ENCODE results near the gene CCDC57.
A peak's percentile ranks its signal among the peaks of the same experiment; 100 is the strongest.
"Not testable (repeated sequence)": the region's sequence is repeated elsewhere in the genome, so short reads cannot be mapped to it uniquely, and the experiment has no call there.

CCDC57 gene

DNA sequence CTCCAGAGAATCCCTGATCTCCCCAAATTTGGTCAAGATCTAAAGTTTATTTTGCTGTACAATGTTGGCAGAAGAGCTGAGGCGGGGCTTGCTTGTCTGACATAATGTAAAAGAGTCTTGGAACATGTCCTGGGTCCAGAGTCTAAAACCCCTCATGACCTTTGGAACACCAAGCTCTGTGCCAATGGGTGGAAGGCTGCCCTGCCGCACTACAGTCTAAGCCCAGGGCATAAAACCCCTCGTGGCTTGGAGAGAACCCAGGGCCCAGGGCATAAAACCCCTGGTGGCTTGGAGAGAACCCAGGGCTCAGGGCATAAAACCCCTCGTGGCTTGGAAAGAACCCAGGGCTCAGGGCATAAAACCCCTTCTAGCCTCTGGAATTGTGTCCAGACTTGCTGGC is 36.7 kb downstream of the CCDC57 start:
- peaks cover 24% of the 10 kb centered on the region for H3K4me1 ChIP-seq (ENCODE audit: control insufficient read depth, low read depth, low read length)
- no peak overlapping the region for H3K27ac ChIP-seq (ENCODE audit: low read length)
- no peak overlapping the region for H3K4me3 ChIP-seq (ENCODE audit: low read length)
- H3K36me3 ChIP-seq (ENCODE audit: control insufficient read depth, low read depth, low read length): no peaks in the 10 kb centered on the region
- H3K27me3 ChIP-seq (ENCODE audit: control insufficient read depth, insufficient read depth, low read length): peaks cover 84% of the 10 kb centered on the region
- no peaks in the 10 kb centered on the region for H3K9me3 ChIP-seq (ENCODE audit: control insufficient read depth, low read depth, low read length)
- H3K9ac ChIP-seq (ENCODE audit: low read length): no peak overlapping the region

DNA sequence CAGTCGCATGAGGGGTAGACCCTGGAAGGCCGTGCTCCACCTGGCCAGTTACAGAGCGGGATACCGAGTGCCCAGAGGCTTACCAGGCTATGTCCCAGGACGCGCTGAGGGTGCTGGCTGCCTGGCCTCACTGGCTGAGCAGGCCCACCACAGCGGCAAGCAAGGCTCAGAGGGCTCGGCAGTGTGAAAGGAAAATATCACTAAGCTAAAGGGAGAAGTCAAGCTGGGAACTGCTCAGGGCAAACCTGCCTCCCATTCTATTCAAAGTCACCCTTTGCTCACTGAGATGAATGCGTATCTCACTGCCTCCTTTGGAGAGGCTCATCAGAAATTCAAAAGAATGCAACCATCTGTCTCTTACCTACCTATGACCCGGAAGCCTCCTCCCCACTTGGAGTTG is 37.4 kb downstream of the CCDC57 start:
- H3K36me3 ChIP-seq (ENCODE audit: control insufficient read depth, low read depth, low read length): no peaks in the 10 kb centered on the region
- H3K9me3 ChIP-seq (ENCODE audit: control insufficient read depth, low read depth, low read length): no peaks in the 10 kb centered on the region
- no peak overlapping the region for H3K27ac ChIP-seq (ENCODE audit: low read length)
- H3K4me1 ChIP-seq (ENCODE audit: control insufficient read depth, low read depth, low read length): peaks cover 24% of the 10 kb centered on the region
- H3K9ac ChIP-seq (ENCODE audit: low read length): no peak overlapping the region
- H3K27me3 ChIP-seq (ENCODE audit: control insufficient read depth, insufficient read depth, low read length): peaks cover 90% of the 10 kb centered on the region
- H3K4me3 ChIP-seq (ENCODE audit: low read length): peak overlapping the region; percentile 11

DNA sequence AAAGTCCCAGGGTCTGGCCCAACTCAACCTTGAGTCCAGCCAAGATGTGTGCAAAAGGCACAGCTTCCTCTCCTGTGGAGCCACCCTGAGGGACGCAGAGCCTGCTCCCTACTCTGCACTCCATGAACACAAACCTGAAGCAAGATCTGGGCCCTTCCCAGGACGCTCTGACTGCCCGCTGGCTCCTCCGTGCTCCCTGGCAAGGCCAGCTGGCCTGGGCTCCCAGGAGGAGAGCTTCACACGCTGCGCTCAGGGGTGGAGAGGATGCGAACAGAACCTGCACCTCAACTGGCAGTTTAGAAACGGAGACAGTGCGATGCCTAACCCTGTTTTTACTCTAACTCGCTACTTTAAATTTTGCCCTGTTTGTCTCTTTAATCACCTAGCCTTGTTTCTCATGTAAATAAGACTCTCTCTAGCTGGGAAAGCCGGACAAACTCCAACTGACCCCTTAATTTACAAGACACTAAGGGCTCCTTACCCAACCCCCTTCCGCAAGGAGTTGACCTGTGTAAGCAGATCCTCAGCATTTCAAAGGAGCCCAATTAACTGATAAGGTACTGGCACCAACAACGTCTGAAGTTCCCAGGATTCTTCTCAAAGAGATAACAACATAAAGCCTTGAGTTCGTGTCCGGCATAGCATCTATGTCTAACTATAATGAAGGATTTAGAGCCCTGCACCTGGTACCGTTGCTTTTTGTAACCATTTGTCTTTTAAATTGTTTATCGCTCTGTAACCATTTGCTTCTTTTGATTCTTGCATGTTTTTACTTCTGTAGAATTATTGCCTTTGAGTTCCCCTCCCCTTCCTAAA is 38.4 kb downstream of the CCDC57 start:
- H3K36me3 ChIP-seq (ENCODE audit: control insufficient read depth, low read depth, low read length); H3K9ac ChIP-seq (ENCODE audit: low read length); H3K9me3 ChIP-seq (ENCODE audit: control insufficient read depth, low read depth, low read length); H3K27ac ChIP-seq (ENCODE audit: low read length): not testable (repeated sequence)
- H3K4me1 ChIP-seq (ENCODE audit: control insufficient read depth, low read depth, low read length): peaks cover 24% of the 10 kb centered on the region
- H3K4me3 ChIP-seq (ENCODE audit: low read length): peak overlapping the region; percentile 37
- H3K27me3 ChIP-seq (ENCODE audit: control insufficient read depth, insufficient read depth, low read length): peaks cover 97% of the 10 kb centered on the region

DNA sequence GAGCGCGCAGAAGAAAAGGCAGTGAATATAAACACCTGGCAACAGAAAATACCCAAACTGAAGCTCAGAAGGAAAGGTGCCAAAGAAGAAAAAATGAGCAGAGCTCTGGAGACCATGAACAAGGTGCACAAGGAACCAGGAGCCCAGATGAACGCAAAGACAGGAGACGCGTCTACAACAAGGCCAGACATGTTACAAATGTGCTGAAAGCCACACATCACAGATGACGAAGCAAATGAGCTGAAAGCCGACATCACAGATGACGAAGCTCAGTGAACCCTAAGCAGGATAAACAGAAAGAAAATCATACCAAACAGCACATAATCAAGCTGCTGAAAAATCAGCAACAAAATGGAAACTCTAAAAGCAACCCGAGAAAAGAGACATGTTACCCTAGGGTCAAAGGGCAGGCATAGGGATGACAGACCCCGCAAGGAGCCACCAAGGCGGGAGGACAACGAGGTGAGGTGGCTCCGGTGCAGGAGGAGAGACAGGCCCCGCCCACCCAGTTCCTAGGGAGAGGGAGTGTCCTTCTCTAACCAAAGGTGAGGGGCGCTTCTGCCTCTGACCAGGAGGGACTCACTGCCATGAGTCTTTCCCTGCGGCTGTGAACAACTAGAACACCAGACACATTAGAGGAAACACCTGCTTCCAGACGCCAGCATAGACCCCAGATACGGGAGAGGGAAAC is 39.1 kb downstream of the CCDC57 start:
- Histone ChIP-seq H3K36me3 (ENCODE audit: control insufficient read depth, low read depth, low read length) (no peaks in the 10 kb centered on the region), H3K27me3 (ENCODE audit: control insufficient read depth, insufficient read depth, low read length) (peaks cover 90% of the 10 kb centered on the region), H3K27ac (ENCODE audit: low read length) (no peak overlapping the region), H3K9me3 (ENCODE audit: control insufficient read depth, low read depth, low read length) (no peaks in the 10 kb centered on the region), H3K4me3 (ENCODE audit: low read length) (peak overlapping the region; percentile 37), H3K4me1 (ENCODE audit: control insufficient read depth, low read depth, low read length) (peaks cover 24% of the 10 kb centered on the region), H3K9ac (ENCODE audit: low read length) (no peak overlapping the region)

DNA sequence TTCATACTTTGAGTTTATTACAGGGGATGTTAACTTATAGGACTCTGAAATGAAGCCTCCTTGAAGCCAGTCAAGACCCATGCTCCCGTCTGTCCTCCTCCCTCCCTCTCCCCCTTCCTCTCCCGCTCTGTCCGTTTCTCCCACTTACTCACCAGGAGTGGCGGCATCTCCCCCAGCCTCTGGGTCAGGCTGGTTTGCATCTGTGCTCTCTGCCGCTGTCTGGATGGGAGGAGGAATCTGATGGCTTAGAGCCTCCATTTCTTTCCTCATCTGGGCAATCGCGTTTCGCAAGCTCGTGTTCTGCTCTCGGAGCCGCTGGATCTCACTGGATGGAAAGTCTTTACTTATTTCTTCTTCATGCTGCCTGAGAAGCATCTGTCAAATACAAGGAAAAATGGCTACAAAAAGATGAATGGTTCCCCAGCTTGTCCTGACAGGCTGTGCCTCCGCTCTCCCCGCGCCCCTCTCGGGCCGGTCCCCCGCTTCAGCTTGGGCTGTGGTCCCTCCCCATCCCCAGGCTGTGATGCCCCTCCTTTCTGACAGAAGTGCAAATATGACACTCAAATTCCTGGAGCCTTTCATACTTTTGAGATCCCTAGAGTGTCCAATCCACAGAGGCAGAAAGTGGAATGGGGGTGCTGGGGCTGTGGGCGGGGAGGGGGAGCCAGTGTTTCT is 40.0 kb downstream of the CCDC57 start:
- peaks cover 81% of the 10 kb centered on the region for H3K27me3 ChIP-seq (ENCODE audit: control insufficient read depth, insufficient read depth, low read length)

DNA sequence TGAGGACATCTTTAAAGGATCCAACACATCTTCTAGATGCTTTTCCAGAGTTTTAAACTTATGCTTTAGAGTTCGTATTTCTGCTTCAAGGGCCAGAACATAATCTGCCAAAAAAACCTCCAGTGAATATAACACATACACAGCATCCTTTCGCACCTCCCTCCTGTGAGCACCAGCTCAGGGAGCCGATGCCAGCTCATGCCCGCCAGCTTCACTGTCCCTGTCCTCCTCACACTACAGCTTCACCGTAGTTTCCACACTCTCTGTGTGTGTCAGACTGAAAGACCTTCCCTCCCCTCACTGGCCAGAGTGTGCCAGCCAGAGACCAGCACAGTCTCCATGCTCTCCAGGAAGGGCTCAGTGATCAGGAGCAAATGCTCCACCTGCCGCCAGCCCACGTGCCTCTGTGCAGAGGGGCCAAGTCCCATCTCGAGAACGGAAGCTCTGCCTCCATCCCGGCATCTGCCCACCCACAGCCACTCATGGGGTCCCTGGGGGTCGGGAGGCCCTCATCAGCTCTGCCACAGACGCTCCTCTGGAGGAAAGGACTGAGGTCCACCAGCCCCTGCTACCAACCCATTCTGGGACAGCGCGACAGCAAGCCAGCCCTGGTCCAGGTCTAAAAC is 40.8 kb downstream of the CCDC57 start:
- Histone ChIP-seq H3K27me3 (ENCODE audit: control insufficient read depth, insufficient read depth, low read length) (peaks cover 74% of the 10 kb centered on the region), H3K9ac (ENCODE audit: low read length) (no peak overlapping the region), H3K36me3 (ENCODE audit: control insufficient read depth, low read depth, low read length) (no peaks in the 10 kb centered on the region), H3K9me3 (ENCODE audit: control insufficient read depth, low read depth, low read length) (no peaks in the 10 kb centered on the region), H3K4me3 (ENCODE audit: low read length) (no peak overlapping the region), H3K4me1 (ENCODE audit: control insufficient read depth, low read depth, low read length) (peaks cover 24% of the 10 kb centered on the region), H3K27ac (ENCODE audit: low read length) (no peak overlapping the region)

More for the DNA sequence above, 40.0 kb downstream of the CCDC57 start:
- no peak overlapping the region for H3K27ac ChIP-seq (ENCODE audit: low read length)
- H3K4me3 ChIP-seq (ENCODE audit: low read length): no peak overlapping the region
- H3K9ac ChIP-seq (ENCODE audit: low read length): no peak overlapping the region
- no peaks in the 10 kb centered on the region for H3K36me3 ChIP-seq (ENCODE audit: control insufficient read depth, low read depth, low read length)
- H3K9me3 ChIP-seq (ENCODE audit: control insufficient read depth, low read depth, low read length): no peaks in the 10 kb centered on the region
- H3K4me1 ChIP-seq (ENCODE audit: control insufficient read depth, low read depth, low read length): peaks cover 24% of the 10 kb centered on the region

DNA sequence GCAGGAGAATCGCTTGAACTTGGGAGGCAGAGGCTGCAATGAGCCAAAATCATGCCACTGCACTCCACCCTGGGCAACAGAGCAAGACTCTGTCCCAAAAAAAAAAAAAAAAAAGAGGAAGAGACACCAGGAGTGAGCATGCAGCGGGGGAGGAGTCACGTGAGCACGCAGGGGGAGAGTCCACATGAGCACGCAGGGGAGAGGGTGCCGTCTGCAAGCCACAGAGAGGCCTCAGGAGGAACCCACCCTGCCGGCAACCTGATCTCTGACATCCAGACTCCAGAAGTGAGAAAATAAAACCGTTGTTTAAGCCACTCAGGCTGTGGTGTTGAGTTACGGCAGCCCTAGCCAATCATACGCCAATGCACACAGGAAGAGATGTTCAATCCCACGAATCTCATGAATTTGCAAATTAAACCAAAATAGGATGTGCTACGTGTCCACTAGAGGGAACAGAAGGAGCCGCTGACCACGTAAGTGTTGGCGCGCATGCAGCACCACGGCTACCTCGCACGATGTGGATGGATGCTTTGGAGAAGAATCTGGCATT is 42.2 kb downstream of the CCDC57 start:
- Histone ChIP-seq H3K4me3 (ENCODE audit: low read length) (no peak overlapping the region), H3K27me3 (ENCODE audit: control insufficient read depth, insufficient read depth, low read length) (peaks cover 60% of the 10 kb centered on the region), H3K4me1 (ENCODE audit: control insufficient read depth, low read depth, low read length) (peaks cover 20% of the 10 kb centered on the region), H3K27ac (ENCODE audit: low read length) (no peak overlapping the region), H3K9me3 (ENCODE audit: control insufficient read depth, low read depth, low read length) (no peaks in the 10 kb centered on the region), H3K9ac (ENCODE audit: low read length) (no peak overlapping the region), H3K36me3 (ENCODE audit: control insufficient read depth, low read depth, low read length) (no peaks in the 10 kb centered on the region)

DNA sequence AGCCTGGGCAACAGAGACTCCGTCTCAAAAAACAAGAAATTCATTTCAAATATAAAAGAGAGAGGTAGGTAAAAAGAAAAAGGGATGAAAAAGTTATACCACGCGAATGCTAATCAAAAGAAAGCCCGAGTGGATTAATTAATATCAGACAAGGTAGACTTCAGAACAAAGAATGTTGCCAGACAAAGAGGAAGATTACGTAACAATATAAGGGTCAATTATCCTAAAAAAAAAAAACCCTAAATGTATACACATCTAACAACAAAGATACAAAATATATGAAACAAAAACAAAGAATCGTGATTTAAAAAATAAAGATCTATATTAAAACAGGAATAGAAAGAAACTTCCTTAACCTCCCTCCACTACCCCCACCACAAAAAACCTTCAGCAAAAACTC is 44.1 kb downstream of the CCDC57 start:
- Histone ChIP-seq H3K9ac (ENCODE audit: low read length) (no peak overlapping the region), H3K9me3 (ENCODE audit: control insufficient read depth, low read depth, low read length) (no peaks in the 10 kb centered on the region), H3K4me3 (ENCODE audit: low read length) (no peak overlapping the region), H3K27ac (ENCODE audit: low read length) (no peak overlapping the region), H3K36me3 (ENCODE audit: control insufficient read depth, low read depth, low read length) (no peaks in the 10 kb centered on the region), H3K4me1 (ENCODE audit: control insufficient read depth, low read depth, low read length) (peaks cover 5% of the 10 kb centered on the region), H3K27me3 (ENCODE audit: control insufficient read depth, insufficient read depth, low read length) (peaks cover 41% of the 10 kb centered on the region)

DNA sequence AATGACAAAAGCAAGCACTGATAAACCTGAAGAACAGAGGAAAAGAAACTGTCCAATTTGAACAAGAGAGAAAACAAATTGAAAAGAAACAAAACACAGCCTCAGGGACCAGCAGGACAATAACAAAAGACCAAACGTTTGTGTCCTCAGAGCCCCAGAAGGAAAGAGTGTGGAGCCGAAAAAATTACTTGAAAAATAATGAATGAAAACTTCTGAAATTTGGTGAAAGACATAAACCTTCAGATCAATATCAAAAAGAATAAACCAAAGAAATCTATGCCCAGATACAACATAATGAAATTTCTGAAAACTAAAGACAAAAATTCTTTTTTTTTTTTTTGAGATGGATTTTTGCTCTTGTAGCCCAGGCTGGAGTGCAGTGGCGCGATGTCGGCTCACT is 45.6 kb downstream of the CCDC57 start:
- H3K4me1 ChIP-seq (ENCODE audit: control insufficient read depth, low read depth, low read length): no peaks in the 10 kb centered on the region

DNA sequence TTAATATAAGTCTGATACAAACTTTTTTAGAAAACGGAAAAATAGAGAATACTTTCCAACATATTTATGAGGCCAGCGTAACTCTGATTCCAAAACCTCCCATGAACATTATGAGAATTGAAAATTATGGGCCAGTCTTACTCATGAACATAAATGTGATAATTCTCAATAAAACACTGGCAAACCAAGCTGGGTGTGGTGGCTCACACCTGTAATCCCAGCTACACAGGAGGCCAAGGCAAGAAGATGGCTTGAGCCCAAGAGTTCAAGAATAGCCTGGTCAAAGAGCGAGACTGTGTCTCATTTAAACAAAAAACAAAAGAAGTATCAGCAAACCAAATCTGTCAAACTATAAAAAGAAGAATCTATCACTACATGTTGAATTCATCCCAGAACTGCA is 47.8 kb downstream of the CCDC57 start:
- Histone ChIP-seq H3K9ac (ENCODE audit: low read length) (no peak overlapping the region), H3K27me3 (ENCODE audit: control insufficient read depth, insufficient read depth, low read length) (peaks cover 4% of the 10 kb centered on the region), H3K9me3 (ENCODE audit: control insufficient read depth, low read depth, low read length) (no peaks in the 10 kb centered on the region), H3K4me1 (ENCODE audit: control insufficient read depth, low read depth, low read length) (no peaks in the 10 kb centered on the region), H3K36me3 (ENCODE audit: control insufficient read depth, low read depth, low read length) (no peaks in the 10 kb centered on the region), H3K4me3 (ENCODE audit: low read length) (no peak overlapping the region), H3K27ac (ENCODE audit: low read length) (no peak overlapping the region)

More for the DNA sequence above, 45.6 kb downstream of the CCDC57 start:
- no peaks in the 10 kb centered on the region for H3K36me3 ChIP-seq (ENCODE audit: control insufficient read depth, low read depth, low read length)
- H3K4me3 ChIP-seq (ENCODE audit: low read length): no peak overlapping the region
- no peaks in the 10 kb centered on the region for H3K9me3 ChIP-seq (ENCODE audit: control insufficient read depth, low read depth, low read length)
- H3K27me3 ChIP-seq (ENCODE audit: control insufficient read depth, insufficient read depth, low read length): peaks cover 25% of the 10 kb centered on the region
- no peak overlapping the region for H3K9ac ChIP-seq (ENCODE audit: low read length)
- H3K27ac ChIP-seq (ENCODE audit: low read length): no peak overlapping the region

DNA sequence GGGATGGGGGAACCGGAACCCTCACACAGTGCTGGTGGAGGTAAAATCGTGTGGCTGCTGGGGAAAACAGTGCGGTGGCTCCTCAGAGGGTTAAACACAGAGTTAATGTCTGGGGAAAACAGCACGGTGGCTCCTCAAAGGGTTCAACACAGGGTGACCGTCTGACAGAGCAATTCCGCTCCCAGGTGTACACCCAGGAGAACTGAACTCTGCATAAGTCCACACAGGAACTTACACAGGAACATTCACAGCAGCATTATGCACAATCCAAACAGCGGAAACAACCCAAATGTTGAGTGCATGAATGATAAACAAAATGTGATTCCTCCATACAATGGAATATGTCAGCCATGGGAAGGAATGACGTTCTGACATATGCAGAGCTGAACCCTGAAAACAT is 51.4 kb downstream of the CCDC57 start:
- Histone ChIP-seq H3K27ac (ENCODE audit: low read length) (no peak overlapping the region), H3K27me3 (ENCODE audit: control insufficient read depth, insufficient read depth, low read length) (no peaks in the 10 kb centered on the region), H3K9me3 (ENCODE audit: control insufficient read depth, low read depth, low read length) (no peaks in the 10 kb centered on the region), H3K9ac (ENCODE audit: low read length) (no peak overlapping the region), H3K4me3 (ENCODE audit: low read length) (no peak overlapping the region), H3K4me1 (ENCODE audit: control insufficient read depth, low read depth, low read length) (no peaks in the 10 kb centered on the region), H3K36me3 (ENCODE audit: control insufficient read depth, low read depth, low read length) (no peaks in the 10 kb centered on the region)

Data from iPS-18a (cell line).